HEK293 (cell line): Measurements from ENCODE around the gene MYO5B.

Experiments
- CTCF ChIP-seq: fragments of 450-650 bp; formaldehyde crosslinking; IDR thresholded peaks from 2 replicates; pipeline ENCODE4 v1.5.1; 2016; ENCODE audit warnings: missing biosample characterization, missing genetic modification characterization
- SP2 ChIP-seq: fragments of 450-650 bp; formaldehyde crosslinking; IDR thresholded peaks from 2 replicates; pipeline ENCODE4 v1.5.1; 2016; ENCODE audit warnings: missing biosample characterization, missing genetic modification characterization
- ZBTB21 ChIP-seq: fragments of 450-650 bp; formaldehyde crosslinking; IDR thresholded peaks from 2 replicates; pipeline ENCODE4 v1.5.1; 2017; ENCODE audit warnings: missing biosample characterization, missing genetic modification characterization
- ZIC2 ChIP-seq: fragments of 450-650 bp; formaldehyde crosslinking; IDR thresholded peaks from 2 replicates; pipeline ENCODE4 v1.5.1; 2016; ENCODE audit warnings: missing biosample characterization, missing genetic modification characterization
- ZNF10 ChIP-seq: fragments of 450-650 bp; formaldehyde crosslinking; IDR thresholded peaks from 2 replicates; pipeline ENCODE4 v1.5.1; 2017; ENCODE audit warnings: missing biosample characterization, missing genetic modification characterization
- ZNF211 ChIP-seq: fragments of 450-650 bp; formaldehyde crosslinking; IDR thresholded peaks from 2 replicates; pipeline ENCODE4 v1.5.1; 2016; ENCODE audit warnings: low read depth, missing biosample characterization, missing genetic modification characterization
- ZNF404 ChIP-seq: fragments of 450-650 bp; formaldehyde crosslinking; IDR thresholded peaks from 2 replicates; pipeline ENCODE4 v1.5.1; 2017; ENCODE audit warnings: missing biosample characterization, missing genetic modification characterization
- TF ChIP-seq, protein P1 (sequence below): fragments of 450-650 bp; formaldehyde crosslinking; IDR thresholded peaks from 2 replicates; pipeline ENCODE4 v1.5.1; 2016; ENCODE audit warnings: missing biosample characterization, missing genetic modification characterization
- TF ChIP-seq, protein P2 (sequence below): fragments of 450-650 bp; formaldehyde crosslinking; IDR thresholded peaks from 2 replicates; pipeline ENCODE4 v1.5.1; 2016; ENCODE audit warnings: missing biosample characterization, missing genetic modification characterization
- TF ChIP-seq, protein P3 (sequence below): fragments of 450-650 bp; IDR thresholded peaks from 2 replicates; pipeline ENCODE4 v1.5.1; 2018; ENCODE audit warnings: missing biosample characterization, missing genetic modification characterization

DNA sequence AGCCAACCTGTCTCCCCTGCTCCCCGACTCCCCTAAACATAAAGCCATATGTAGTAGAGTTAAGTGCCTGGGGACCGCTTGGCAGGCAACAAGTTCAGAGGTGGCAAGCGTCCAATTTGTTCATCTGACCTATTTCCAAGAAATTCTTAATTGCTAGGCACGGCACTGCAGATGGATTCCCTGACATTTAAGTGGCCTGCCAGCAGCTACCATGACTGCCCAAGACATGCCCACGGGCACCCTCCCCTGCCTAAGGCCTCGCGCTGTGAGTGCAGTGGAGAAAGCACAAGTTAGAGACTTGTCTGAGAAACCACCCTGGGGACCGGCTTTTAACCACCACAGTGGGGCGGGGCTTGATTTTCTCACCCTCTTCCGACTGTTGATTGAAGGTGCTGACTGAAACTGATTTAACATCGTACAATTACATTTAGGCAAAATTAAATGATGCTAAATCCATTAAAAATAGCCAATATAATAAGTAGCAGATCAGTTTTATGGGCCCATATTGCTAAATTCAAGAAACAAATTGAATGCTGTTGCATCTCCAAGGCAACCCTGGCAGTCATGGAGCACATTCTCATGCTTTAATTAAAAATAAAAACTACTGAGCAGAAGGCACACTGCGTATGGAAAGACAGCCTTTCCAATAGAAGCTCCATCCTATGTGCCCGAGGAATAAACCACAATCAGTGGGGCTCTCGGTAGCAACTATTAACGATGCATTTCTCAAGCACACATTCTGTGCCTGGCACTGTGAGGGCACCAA, 218.0 kb downstream of the MYO5B start:
- TF ChIP-seq CTCF, result no peak
- TF ChIP-seq, protein P1, sequence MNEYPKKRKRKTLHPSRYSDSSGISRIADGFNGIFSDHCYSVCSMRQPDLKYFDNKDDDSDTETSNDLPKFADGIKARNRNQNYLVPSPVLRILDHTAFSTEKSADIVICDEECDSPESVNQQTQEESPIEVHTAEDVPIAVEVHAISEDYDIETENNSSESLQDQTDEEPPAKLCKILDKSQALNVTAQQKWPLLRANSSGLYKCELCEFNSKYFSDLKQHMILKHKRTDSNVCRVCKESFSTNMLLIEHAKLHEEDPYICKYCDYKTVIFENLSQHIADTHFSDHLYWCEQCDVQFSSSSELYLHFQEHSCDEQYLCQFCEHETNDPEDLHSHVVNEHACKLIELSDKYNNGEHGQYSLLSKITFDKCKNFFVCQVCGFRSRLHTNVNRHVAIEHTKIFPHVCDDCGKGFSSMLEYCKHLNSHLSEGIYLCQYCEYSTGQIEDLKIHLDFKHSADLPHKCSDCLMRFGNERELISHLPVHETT (tag by site-specific recombination), result no peak
- no peak for TF ChIP-seq ZNF10 (tag by site-specific recombination)
- TF ChIP-seq ZNF211 (tag by site-specific recombination), result no peak
- TF ChIP-seq SP2 (tag by site-specific recombination), result no peak
- TF ChIP-seq, protein P2, sequence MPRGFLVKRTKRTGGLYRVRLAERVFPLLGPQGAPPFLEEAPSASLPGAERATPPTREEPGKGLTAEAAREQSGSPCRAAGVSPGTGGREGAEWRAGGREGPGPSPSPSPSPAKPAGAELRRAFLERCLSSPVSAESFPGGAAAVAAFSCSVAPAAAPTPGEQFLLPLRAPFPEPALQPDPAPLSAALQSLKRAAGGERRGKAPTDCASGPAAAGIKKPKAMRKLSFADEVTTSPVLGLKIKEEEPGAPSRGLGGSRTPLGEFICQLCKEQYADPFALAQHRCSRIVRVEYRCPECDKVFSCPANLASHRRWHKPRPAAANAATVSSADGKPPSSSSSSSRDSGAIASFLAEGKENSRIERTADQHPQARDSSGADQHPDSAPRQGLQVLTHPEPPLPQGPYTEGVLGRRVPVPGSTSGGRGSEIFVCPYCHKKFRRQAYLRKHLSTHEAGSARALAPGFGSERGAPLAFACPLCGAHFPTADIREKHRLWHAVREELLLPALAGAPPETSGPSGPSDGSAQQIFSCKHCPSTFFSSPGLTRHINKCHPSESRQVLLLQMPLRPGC (tag by site-specific recombination), result no peak
- no peak for TF ChIP-seq ZNF404 (tag by site-specific recombination)
- TF ChIP-seq, protein P3, sequence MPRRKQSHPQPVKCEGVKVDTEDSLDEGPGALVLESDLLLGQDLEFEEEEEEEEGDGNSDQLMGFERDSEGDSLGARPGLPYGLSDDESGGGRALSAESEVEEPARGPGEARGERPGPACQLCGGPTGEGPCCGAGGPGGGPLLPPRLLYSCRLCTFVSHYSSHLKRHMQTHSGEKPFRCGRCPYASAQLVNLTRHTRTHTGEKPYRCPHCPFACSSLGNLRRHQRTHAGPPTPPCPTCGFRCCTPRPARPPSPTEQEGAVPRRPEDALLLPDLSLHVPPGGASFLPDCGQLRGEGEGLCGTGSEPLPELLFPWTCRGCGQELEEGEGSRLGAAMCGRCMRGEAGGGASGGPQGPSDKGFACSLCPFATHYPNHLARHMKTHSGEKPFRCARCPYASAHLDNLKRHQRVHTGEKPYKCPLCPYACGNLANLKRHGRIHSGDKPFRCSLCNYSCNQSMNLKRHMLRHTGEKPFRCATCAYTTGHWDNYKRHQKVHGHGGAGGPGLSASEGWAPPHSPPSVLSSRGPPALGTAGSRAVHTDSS (tag by site-specific recombination), result no peak
- TF ChIP-seq ZIC2 (tag by site-specific recombination), result no peak
- no peak for TF ChIP-seq ZBTB21 (tag by site-specific recombination)
